CD14-positive monocyte (primary cell): ENCODE measurements around the gene TMEM82. TPM values are rescaled to one million over a fixed set of nuclear protein-coding genes. Genes with fewer than 3 reads are reported as not detected.

Experiments used
- DNase-seq, 3 donors: peaks; one replicate each; pipeline ENCODE4 v3.0.0-alpha.2; 2011 to 2022
- H2AFZ ChIP-seq: 2 replicates; pipeline ENCODE4 v1.6.0; 2012; ENCODE audit warnings: mild to moderate bottlenecking, low read depth, low read length, inconsistent platforms; ENCODE audit not compliant: insufficient read depth, poor library complexity, severe bottlenecking
- H3K27ac ChIP-seq, 2 donors: 1 replicate in 1 of 2; 2 replicates in 1 of 2; pipeline ENCODE4 v1.5.1; 2012 to 2013; ENCODE audit warnings: low read length in 2 of 2, control low read depth in 1 of 2, inconsistent platforms in 1 of 2, low read depth in 1 of 2, mild to moderate bottlenecking in 1 of 2
- H3K27me3 ChIP-seq, 2 donors: one replicate each; pipeline versions ENCODE4 v1.6.0 to v1.6.1; 2011 to 2013; ENCODE audit warnings: low read length in 2 of 2; ENCODE audit not compliant: control insufficient read depth in 2 of 2, insufficient read depth in 2 of 2
- H3K36me3 ChIP-seq, 2 donors: replicated peaks in 1 of 2; 1 replicate in 1 of 2; 2 replicates in 1 of 2; pipeline versions ENCODE4 v1.5.1 to v1.6.1; 2012 to 2013; ENCODE audit warnings: low read length in 2 of 2, control low read depth in 1 of 2, inconsistent platforms in 1 of 2, mild to moderate bottlenecking in 1 of 2; ENCODE audit not compliant: insufficient read depth in 2 of 2, control insufficient read depth in 1 of 2
- H3K4me1 ChIP-seq, 2 donors: 1 replicate in 1 of 2; 2 replicates in 1 of 2; pipeline versions ENCODE4 v1.5.1 to v1.6.1; 2012 to 2013; ENCODE audit warnings: low read length in 2 of 2, control low read depth in 1 of 2, inconsistent platforms in 1 of 2, mild to moderate bottlenecking in 1 of 2, moderate library complexity in 1 of 2; ENCODE audit not compliant: insufficient read depth in 2 of 2, control insufficient read depth in 1 of 2
- H3K4me2 ChIP-seq: replicated peaks from 2 replicates; pipeline ENCODE3; 2012; ENCODE audit warnings: low read length, moderate library complexity, mild to moderate bottlenecking; ENCODE audit not compliant: poor library complexity, severe bottlenecking; ENCODE audit errors: extremely low read depth
- H3K4me3 ChIP-seq, 3 experiments: fragments of 200-600 bp in 1 of 3; sonication (generic) in 1 of 3; replicated peaks in 1 of 3; 1 replicate in 2 of 3; 2 replicates in 1 of 3; pipeline ENCODE4 v1.5.1; 2011 to 2013; ENCODE audit warnings: low read length in 3 of 3, mild to moderate bottlenecking in 3 of 3, control low read depth in 2 of 3, low read depth in 2 of 3, inconsistent platforms in 1 of 3, moderate library complexity in 1 of 3
- H3K79me2 ChIP-seq: 2 replicates; pipeline ENCODE4 v1.6.0; 2012; ENCODE audit warnings: mild to moderate bottlenecking, control low read depth, inconsistent platforms, low read length, moderate library complexity; ENCODE audit not compliant: insufficient read depth
- H3K9ac ChIP-seq: 2 replicates; pipeline ENCODE4 v1.6.0; 2017; ENCODE audit warnings: low read length, mild to moderate bottlenecking; ENCODE audit not compliant: insufficient read depth, poor library complexity, severe bottlenecking
- H3K9me3 ChIP-seq, 2 donors: replicated peaks in 1 of 2; 1 replicate in 1 of 2; 2 replicates in 1 of 2; pipeline versions ENCODE4 v1.5.1 to v1.6.1; 2012 to 2013; ENCODE audit warnings: low read length in 2 of 2, control low read depth in 1 of 2; ENCODE audit not compliant: control insufficient read depth in 1 of 2, insufficient read depth in 1 of 2
- H4K20me1 ChIP-seq: 2 replicates; pipeline ENCODE4 v1.6.0; 2012; ENCODE audit warnings: mild to moderate bottlenecking, low read length, control low read depth, moderate library complexity; ENCODE audit not compliant: insufficient read depth
- H3K27ac Mint-ChIP-seq, 7 donors: one replicate each; pipeline ENCODE4 v1.8.0; 2020; ENCODE audit warnings: mild to moderate bottlenecking in 7 of 7, mixed read lengths in 7 of 7, moderate library complexity in 6 of 7, inconsistent platforms in 2 of 7
- H3K27me3 Mint-ChIP-seq, 3 donors: one replicate each; pipeline ENCODE4 v1.8.0; 2021 to 2022; ENCODE audit warnings: low read depth in 3 of 3, mild to moderate bottlenecking in 3 of 3, mixed read lengths in 3 of 3, moderate library complexity in 3 of 3, inconsistent platforms in 1 of 3
- H3K36me3 Mint-ChIP-seq, 2 donors: one replicate each; pipeline ENCODE4 v1.8.0; 2020; ENCODE audit warnings: mixed read lengths in 2 of 2, inconsistent platforms in 1 of 2, mild to moderate bottlenecking in 1 of 2
- H3K4me1 Mint-ChIP-seq: one replicate; pipeline ENCODE4 v1.8.0; 2020; ENCODE audit warnings: mild to moderate bottlenecking, mixed read lengths
- H3K4me3 Mint-ChIP-seq, 2 donors: one replicate each; pipeline ENCODE4 v1.8.0; 2020; ENCODE audit warnings: mild to moderate bottlenecking in 2 of 2, mixed read lengths in 2 of 2, moderate library complexity in 1 of 2
- H3K9me3 Mint-ChIP-seq, 7 donors: one replicate each; pipeline ENCODE4 v1.8.0; 2020 to 2022; ENCODE audit warnings: mixed read lengths in 7 of 7, mild to moderate bottlenecking in 6 of 7, moderate library complexity in 6 of 7, inconsistent platforms in 2 of 7
- CTCF ChIP-seq: fragments of 200-600 bp; IDR thresholded peaks from one replicate; pipeline ENCODE4 v1.8.0; 2022; ENCODE audit warnings: antibody characterized with exemption, mild to moderate bottlenecking
- WGBS: methylation state at CpG from one replicate; pipeline ENCODE4 v1.1.5; 2013; ENCODE audit warnings: missing lambda C conversion rate; ENCODE audit not compliant: insufficient coverage; 5-methylcytosine and 5-hydroxymethylcytosine counted together
- intact Hi-C, 2 donors: fragments of 100-400 bp; cut with micrococcal nuclease; formaldehyde crosslinking; loops; one replicate each; pipeline versions ENCODE4 v1.15.0 to v1.15.1; 2023
- polyA minus RNA-seq: library from RNA; depleted of rRNA, polyadenylated mRNA; stranded (reverse); fragments of >200 nt; gene quantifications from 2 replicates; pipeline ENCODE4 v1.2.3, GENCODE V29; 2012
- polyA plus RNA-seq, 3 donors: library from polyadenylated mRNA; depleted of rRNA in 1 of 3; unstranded in 2 of 3; stranded (reverse) in 1 of 3; fragments of 300-500 nt in 2 of 3; fragments of >200 nt in 1 of 3; fragmentation: Illumina TruSeq in 2 of 3; gene quantifications; 1 replicate in 2 of 3; 2 replicates in 1 of 3; pipeline ENCODE4 v1.2.3, GENCODE V29; 2012 to 2021
- total RNA-seq, 12 experiments: library from RNA in 1 of 12; stranded (reverse) in 1 of 12; fragments of 120-200 nt in 1 of 12; gene quantifications; one replicate each; pipeline ENCODE4 v1.2.4 and lab custom pipeline; 2013 to 2026; ENCODE audit warnings: mixed read lengths in 6 of 12, inconsistent platforms in 1 of 12

Gene TMEM82
- not detected for total RNA-seq (2013)
- not detected for polyA plus RNA-seq
- polyA minus RNA-seq = not detected in 2 replicates
- 0 to 0.30 (median 0.05) reads per million in 11 experiments for total RNA-seq (lab: John Stamatoyannopoulos, UW)

GRCh38 chr1:15742339-15742801 is at the start of gene TMEM82:
TSS of gene TMEM82 (plus strand) at chr1:15742499. CDS start at chr1:15742560, 61 bp downstream.
- Histone ChIP-seq H3K27ac (no peak within 1 kb of the TSS), H3K4me1 (no peaks in the 10 kb centered on the region), H3K4me3 (no peak within 1 kb of the TSS), H3K27me3 (no peaks in the 10 kb centered on the region), H3K9ac (no peak within 1 kb of the TSS), H3K9me3 (no peaks in the 10 kb centered on the region), H4K20me1 (no peaks in the 10 kb centered on the region), H2AFZ (no peak within 1 kb of the TSS), H3K36me3 (no peaks in the 10 kb centered on the region), H3K79me2 (no peaks in the 10 kb centered on the region), H3K4me2 (no peak within 1 kb of the TSS)
- no peak within 1 kb of the TSS for H3K4me3 Mint-ChIP-seq
- H3K4me1 Mint-ChIP-seq = peaks cover 4% of the 10 kb centered on the region
- H3K36me3 Mint-ChIP-seq = peaks cover 0 to 3% of the 10 kb centered on the region in 2 donors
- peaks cover 0 to 1% (median 0%) of the 10 kb centered on the region in 7 donors for H3K9me3 Mint-ChIP-seq
- WGBS = 59% methylated on average over 13 of the region's 14 CpGs
- DNase-seq = no peak
- no peak within 1 kb of the TSS for H3K27ac Mint-ChIP-seq
- no peak for TF ChIP-seq CTCF
- peaks cover 0 to 6% (median 1%) of the 10 kb centered on the region in 3 donors for H3K27me3 Mint-ChIP-seq
- intact Hi-C loops = no loop called here

GRCh38 chr1:15693371-15693770 is 48.9 kb upstream of the TMEM82 start:
- Mint-ChIP-seq H3K27ac (peak overlapping the region in 3 of 7 donors; percentile 2 to 57 (median 2)), H3K36me3 (peaks cover 13 to 61% of the 10 kb centered on the region in 2 donors), H3K4me1 (peaks cover 26% of the 10 kb centered on the region), H3K4me3 (no peak overlapping the region), H3K27me3 (peaks cover 0 to 2% (median 1%) of the 10 kb centered on the region in 3 donors), H3K9me3 (no peaks in the 10 kb centered on the region)
- DNase-seq = no peak
- no peak overlapping the region for H3K4me2 ChIP-seq
- no peaks in the 10 kb centered on the region for H3K27me3 ChIP-seq
- intact Hi-C loops = loop anchor here in 1 of 2 donors (5.0 kb wide), 1 partner anchor 36 kb away; a partner anchor contains a TSS
- no peak overlapping the region for H2AFZ ChIP-seq
- peaks cover 97% of the 10 kb centered on the region for H4K20me1 ChIP-seq
- H3K9me3 ChIP-seq = no peaks in the 10 kb centered on the region
- no peak for TF ChIP-seq CTCF
- peak overlapping the region in 1 of 2 donors; percentile 36 for H3K27ac ChIP-seq
- H3K4me1 ChIP-seq = peaks cover 22 to 24% of the 10 kb centered on the region in 2 donors
- peaks cover 92% of the 10 kb centered on the region for H3K79me2 ChIP-seq
- H3K36me3 ChIP-seq = peaks cover 8 to 12% of the 10 kb centered on the region in 2 donors
- 75% methylated on average over 4 of the region's 5 CpGs for WGBS
- no peak overlapping the region for H3K9ac ChIP-seq
- no peak overlapping the region for H3K4me3 ChIP-seq
